Measurements from ENCODE around the gene FLT4. TPM values are rescaled to one million over a fixed set of nuclear protein-coding genes. Genes with fewer than 3 reads are reported as not detected.

Gene FLT4
- total RNA-seq, 1 donor from 2014 or later = 7.2 TPM

GRCh38 chr5:180644825-180645273 is 4.6 kb downstream of the FLT4 start:
- Histone ChIP-seq H3K4me1 (ENCODE audit: insufficient read depth, low read length) (peaks cover 3% of the 10 kb centered on the region), H3K4me3 (ENCODE audit: insufficient read depth, low read depth, low read length) (no peak overlapping the region), H3K4me2 (ENCODE audit: low read length) (no peak overlapping the region), H3K79me2 (ENCODE audit: insufficient read depth, low read length) (no peaks in the 10 kb centered on the region), H3K9ac (ENCODE audit: low read length) (no peak overlapping the region), H2AFZ (ENCODE audit: low read depth, low read length) (no peak overlapping the region), H3K27ac (ENCODE audit: low read depth, low read length) (no peak overlapping the region), H3K9me3 (ENCODE audit: insufficient read depth, low read depth, low read length) (no peaks in the 10 kb centered on the region), H3K36me3 (ENCODE audit: insufficient read depth, low read length) (no peaks in the 10 kb centered on the region), H3K27me3 (ENCODE audit: insufficient read depth, low read length) (peaks cover 21% of the 10 kb centered on the region), H4K20me1 (ENCODE audit: insufficient read depth, low read length) (no peaks in the 10 kb centered on the region)
- no peak for FAIRE-seq
- TF ChIP-seq EZH2 (IDR thresholded peaks at IDR 0.05; ENCODE audit: insufficient read depth, low read length) = no peak
- no peak for TF ChIP-seq CTCF (IDR thresholded peaks at IDR 0.05; ENCODE audit: insufficient read depth, low read depth, low read length)
- Mint-ChIP-seq H3K27me3 (ENCODE audit: low read depth, unreplicated experiment) (peaks cover 46% of the 10 kb centered on the region), H3K9me3 (ENCODE audit: unreplicated experiment) (peaks cover 4% of the 10 kb centered on the region), H3K27ac (ENCODE audit: unreplicated experiment) (no peak overlapping the region), H3K4me1 (ENCODE audit: low read depth, unreplicated experiment) (peaks cover 3% of the 10 kb centered on the region), H3K36me3 (ENCODE audit: low read depth, unreplicated experiment) (no peaks in the 10 kb centered on the region), H3K4me3 (ENCODE audit: unreplicated experiment) (no peak overlapping the region)
- DNase-seq (ENCODE audit: low read depth) = no peak

GRCh38 chr5:180644129-180644824 is 5.1 kb downstream of the FLT4 start:
- no peak overlapping the region for H3K27ac ChIP-seq (ENCODE audit: low read depth, low read length)
- H3K9me3 ChIP-seq (ENCODE audit: insufficient read depth, low read depth, low read length) = no peaks in the 10 kb centered on the region
- H3K4me1 ChIP-seq (ENCODE audit: insufficient read depth, low read length) = no peaks in the 10 kb centered on the region
- FAIRE-seq (no peak), DNase-seq (ENCODE audit: low read depth) (no peak)
- H3K4me3 Mint-ChIP-seq (ENCODE audit: unreplicated experiment) = no peak overlapping the region
- H3K4me1 Mint-ChIP-seq (ENCODE audit: low read depth, unreplicated experiment) = peaks cover 3% of the 10 kb centered on the region
- no peaks in the 10 kb centered on the region for H3K36me3 Mint-ChIP-seq (ENCODE audit: low read depth, unreplicated experiment)
- no peak overlapping the region for H3K4me3 ChIP-seq (ENCODE audit: insufficient read depth, low read depth, low read length)
- H3K9me3 Mint-ChIP-seq (ENCODE audit: unreplicated experiment) = peaks cover 4% of the 10 kb centered on the region
- H3K27ac Mint-ChIP-seq (ENCODE audit: unreplicated experiment) = no peak overlapping the region
- H4K20me1 ChIP-seq (ENCODE audit: insufficient read depth, low read length) = no peaks in the 10 kb centered on the region
- peaks cover 44% of the 10 kb centered on the region for H3K27me3 Mint-ChIP-seq (ENCODE audit: low read depth, unreplicated experiment)
- H3K79me2 ChIP-seq (ENCODE audit: insufficient read depth, low read length) = no peaks in the 10 kb centered on the region
- H3K27me3 ChIP-seq (ENCODE audit: insufficient read depth, low read length) = peaks cover 17% of the 10 kb centered on the region
- H3K36me3 ChIP-seq (ENCODE audit: insufficient read depth, low read length) = no peaks in the 10 kb centered on the region
- H3K4me2 ChIP-seq (ENCODE audit: low read length) = no peak overlapping the region
- TF ChIP-seq EZH2 (IDR thresholded peaks at IDR 0.05; ENCODE audit: insufficient read depth, low read length) (no peak), CTCF (IDR thresholded peaks at IDR 0.05; ENCODE audit: insufficient read depth, low read depth, low read length) (no peak)
- H2AFZ ChIP-seq (ENCODE audit: low read depth, low read length) = no peak overlapping the region
- H3K9ac ChIP-seq (ENCODE audit: low read length) = no peak overlapping the region

GRCh38 chr5:180643191-180643851 is 6.1 kb downstream of the FLT4 start:
- DNase-seq (ENCODE audit: low read depth) = no peak
- peaks cover 6% of the 10 kb centered on the region for H3K4me1 Mint-ChIP-seq (ENCODE audit: low read depth, unreplicated experiment)
- H3K4me1 ChIP-seq (ENCODE audit: insufficient read depth, low read length) = no peaks in the 10 kb centered on the region
- H3K79me2 ChIP-seq (ENCODE audit: insufficient read depth, low read length) = no peaks in the 10 kb centered on the region
- no peak for FAIRE-seq
- no peak overlapping the region for H3K27ac ChIP-seq (ENCODE audit: low read depth, low read length)
- no peak overlapping the region for H3K4me3 Mint-ChIP-seq (ENCODE audit: unreplicated experiment)
- H3K4me3 ChIP-seq (ENCODE audit: insufficient read depth, low read depth, low read length) = no peak overlapping the region
- H3K27ac Mint-ChIP-seq (ENCODE audit: unreplicated experiment) = no peak overlapping the region
- no peaks in the 10 kb centered on the region for H4K20me1 ChIP-seq (ENCODE audit: insufficient read depth, low read length)
- no peak overlapping the region for H3K4me2 ChIP-seq (ENCODE audit: low read length)
- H3K9me3 ChIP-seq (ENCODE audit: insufficient read depth, low read depth, low read length) = no peaks in the 10 kb centered on the region
- no peak overlapping the region for H2AFZ ChIP-seq (ENCODE audit: low read depth, low read length)
- H3K27me3 Mint-ChIP-seq (ENCODE audit: low read depth, unreplicated experiment) = peaks cover 40% of the 10 kb centered on the region
- no peaks in the 10 kb centered on the region for H3K36me3 Mint-ChIP-seq (ENCODE audit: low read depth, unreplicated experiment)
- H3K9me3 Mint-ChIP-seq (ENCODE audit: unreplicated experiment) = peaks cover 4% of the 10 kb centered on the region
- peaks cover 11% of the 10 kb centered on the region for H3K27me3 ChIP-seq (ENCODE audit: insufficient read depth, low read length)
- H3K9ac ChIP-seq (ENCODE audit: low read length) = no peak overlapping the region
- no peak for TF ChIP-seq EZH2 (IDR thresholded peaks at IDR 0.05; ENCODE audit: insufficient read depth, low read length)
- no peak for TF ChIP-seq CTCF (IDR thresholded peaks at IDR 0.05; ENCODE audit: insufficient read depth, low read depth, low read length)
- H3K36me3 ChIP-seq (ENCODE audit: insufficient read depth, low read length) = no peaks in the 10 kb centered on the region

All from astrocyte (in vitro differentiated cells and primary cell).